ENCODE measurements around the gene SMIM23.

DNA sequence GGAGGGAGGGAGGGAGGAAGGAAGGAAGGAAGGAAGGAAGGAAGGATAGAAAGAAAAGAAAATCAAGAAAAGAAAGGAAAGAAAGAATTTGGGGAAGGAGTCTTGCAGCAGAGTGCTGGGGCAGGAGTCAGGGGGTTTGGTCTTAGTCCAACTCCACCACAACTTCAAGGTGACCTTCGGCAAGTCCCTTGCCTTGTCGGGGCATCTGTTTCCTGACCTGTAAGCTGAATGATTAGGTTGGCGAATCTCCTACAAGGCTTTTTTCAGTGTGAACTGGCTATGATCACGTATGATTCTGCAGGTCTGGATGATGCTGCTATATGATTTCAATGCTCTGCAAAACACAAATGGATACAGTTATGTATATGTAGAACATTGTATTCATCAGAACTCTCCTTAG is 20.1 kb downstream of the SMIM23 start:
- TF ChIP-seq, protein P1, sequence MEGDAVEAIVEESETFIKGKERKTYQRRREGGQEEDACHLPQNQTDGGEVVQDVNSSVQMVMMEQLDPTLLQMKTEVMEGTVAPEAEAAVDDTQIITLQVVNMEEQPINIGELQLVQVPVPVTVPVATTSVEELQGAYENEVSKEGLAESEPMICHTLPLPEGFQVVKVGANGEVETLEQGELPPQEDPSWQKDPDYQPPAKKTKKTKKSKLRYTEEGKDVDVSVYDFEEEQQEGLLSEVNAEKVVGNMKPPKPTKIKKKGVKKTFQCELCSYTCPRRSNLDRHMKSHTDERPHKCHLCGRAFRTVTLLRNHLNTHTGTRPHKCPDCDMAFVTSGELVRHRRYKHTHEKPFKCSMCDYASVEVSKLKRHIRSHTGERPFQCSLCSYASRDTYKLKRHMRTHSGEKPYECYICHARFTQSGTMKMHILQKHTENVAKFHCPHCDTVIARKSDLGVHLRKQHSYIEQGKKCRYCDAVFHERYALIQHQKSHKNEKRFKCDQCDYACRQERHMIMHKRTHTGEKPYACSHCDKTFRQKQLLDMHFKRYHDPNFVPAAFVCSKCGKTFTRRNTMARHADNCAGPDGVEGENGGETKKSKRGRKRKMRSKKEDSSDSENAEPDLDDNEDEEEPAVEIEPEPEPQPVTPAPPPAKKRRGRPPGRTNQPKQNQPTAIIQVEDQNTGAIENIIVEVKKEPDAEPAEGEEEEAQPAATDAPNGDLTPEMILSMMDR (IDR thresholded peaks at IDR 0.05) = no peak
- no peak for TF ChIP-seq EP300 (IDR thresholded peaks at IDR 0.05)
- no peak for TF ChIP-seq POLR2AphosphoS5 (IDR thresholded peaks at IDR 0.05)
- no peak for TF ChIP-seq POLR2A (IDR thresholded peaks at IDR 0.05)

All from gastroesophageal sphincter (tissue), 3 donors.